OCI-LY1 (cell line): ENCODE data around the gene PDGFA.

Source experiments
- H2AFZ ChIP-seq: fragments of 200-600 bp; sonication (generic), shearing (Covaris generic); 2 replicates; pipeline ENCODE4 v1.6.0; 2014; ENCODE audit warnings: antibody characterized with exemption, mild to moderate bottlenecking, low read length
- H3F3A ChIP-seq: fragments of 200-600 bp; sonication (generic), shearing (Covaris generic); 2 replicates; pipeline ENCODE4 v1.6.0; 2014; ENCODE audit warnings: mild to moderate bottlenecking, antibody characterized with exemption, low read length, moderate library complexity; ENCODE audit not compliant: insufficient read depth
- H3K27ac ChIP-seq: fragments of 200-600 bp; sonication (generic); 2 replicates; pipeline ENCODE4 v1.5.1; 2014; ENCODE audit warnings: low read length, mixed run types, mild to moderate bottlenecking, low read depth; ENCODE audit not compliant: poor library complexity, severe bottlenecking
- H3K27me3 ChIP-seq: fragments of 200-600 bp; sonication (generic); 2 replicates; pipeline ENCODE4 v1.6.0; 2014; ENCODE audit warnings: antibody characterized with exemption, mild to moderate bottlenecking, low read length, moderate library complexity; ENCODE audit not compliant: insufficient read depth
- H3K36me3 ChIP-seq: fragments of 200-600 bp; sonication (generic); 2 replicates; pipeline ENCODE4 v1.6.1; 2014; ENCODE audit warnings: mild to moderate bottlenecking, antibody characterized with exemption, low read length, moderate library complexity, mixed read lengths; ENCODE audit not compliant: insufficient read depth
- H3K4me1 ChIP-seq: fragments of 200-600 bp; sonication (generic); 2 replicates; pipeline ENCODE4 v1.5.1; 2014; ENCODE audit warnings: mild to moderate bottlenecking, low read length, moderate library complexity; ENCODE audit not compliant: insufficient read depth, severe bottlenecking
- H3K4me2 ChIP-seq: fragments of 200-600 bp; sonication (generic), shearing (Covaris generic); 2 replicates; pipeline ENCODE4 v1.6.1; 2014; ENCODE audit warnings: low read length
- H3K4me3 ChIP-seq: fragments of 200-600 bp; sonication (generic); 2 replicates; pipeline ENCODE4 v1.5.1; 2014; ENCODE audit warnings: low read length, low read depth, mild to moderate bottlenecking, mixed read lengths; ENCODE audit not compliant: poor library complexity, severe bottlenecking
- H3K79me2 ChIP-seq: fragments of 200-600 bp; shearing (Covaris generic); 2 replicates; pipeline ENCODE4 v1.6.1; 2016; ENCODE audit warnings: mixed run types, low read length, mixed read lengths; ENCODE audit not compliant: insufficient read depth
- H3K9ac ChIP-seq: fragments of 200-600 bp; sonication (generic), shearing (Covaris generic); 2 replicates; pipeline ENCODE4 v1.6.1; 2014; ENCODE audit warnings: mild to moderate bottlenecking, low read length, mixed read lengths
- H3K9me2 ChIP-seq: fragments of 200-600 bp; sonication (generic), shearing (Covaris generic); 2 replicates; pipeline ENCODE4 v1.6.1; 2014; ENCODE audit warnings: low read depth, mild to moderate bottlenecking, low read length, mixed read lengths
- H3K9me3 ChIP-seq: fragments of 200-600 bp; shearing (Covaris generic); 2 replicates; pipeline ENCODE4 v1.6.1; 2014; ENCODE audit warnings: low read length, mixed read lengths
- H4K20me1 ChIP-seq: fragments of 200-600 bp; sonication (generic), shearing (Covaris generic); 2 replicates; pipeline ENCODE4 v1.6.0; 2016; ENCODE audit warnings: mild to moderate bottlenecking, low read length; ENCODE audit not compliant: insufficient read depth
- CTCF ChIP-seq: fragments of 200-600 bp; sonication (generic), shearing (Covaris generic); IDR thresholded peaks from 2 replicates; pipeline ENCODE4 v1.5.1; 2017; ENCODE audit warnings: mild to moderate bottlenecking, antibody characterized with exemption, low read length, moderate library complexity, mixed read lengths
- EZH2 ChIP-seq: fragments of 200-600 bp; sonication (generic), shearing (Covaris generic); IDR thresholded peaks from 2 replicates; pipeline ENCODE4 v1.8.0; 2017; ENCODE audit warnings: borderline replicate concordance, mixed run types, mild to moderate bottlenecking, antibody characterized with exemption, low read length, moderate library complexity, mixed read lengths

Gene PDGFA

DNA sequence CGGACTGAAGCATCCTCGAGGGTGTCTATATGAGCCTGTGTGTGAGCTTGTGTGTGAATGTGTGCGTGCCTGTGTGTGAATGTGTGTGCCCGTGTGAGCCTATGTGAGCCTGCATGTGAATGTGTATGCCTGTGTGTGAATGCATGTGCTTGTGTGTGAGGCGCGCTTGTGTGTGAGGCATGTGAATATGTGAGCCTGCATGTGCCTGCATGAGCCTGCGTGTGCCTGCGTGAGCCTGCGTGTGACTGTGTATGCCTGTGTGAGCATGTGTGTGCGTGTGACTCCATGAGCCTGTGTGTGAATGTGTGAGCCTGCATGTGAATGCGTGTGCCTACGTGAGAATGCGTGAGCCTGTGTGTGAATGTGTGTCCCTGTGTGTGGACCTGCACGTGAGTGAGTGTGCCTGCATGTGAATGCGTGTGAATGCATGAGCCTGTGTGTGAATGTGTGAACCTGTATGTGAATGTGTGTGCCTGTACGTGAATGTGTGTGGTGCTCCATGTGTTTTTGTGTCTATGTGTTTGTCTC is 33.4 kb downstream of the PDGFA start:
- H3K9ac ChIP-seq, result no peak overlapping the region
- TF ChIP-seq CTCF (no peak), EZH2 (no peak)
- H3K4me3 ChIP-seq, result no peak overlapping the region
- H3K9me2 ChIP-seq, result no peaks in the 10 kb centered on the region
- H3K27me3 ChIP-seq, result no peaks in the 10 kb centered on the region; the same call in 1 of the 2 replicates
- H3K9me3 ChIP-seq, result no peaks in the 10 kb centered on the region
- no peaks in the 10 kb centered on the region for H3K4me1 ChIP-seq
- H4K20me1 ChIP-seq, result no peaks in the 10 kb centered on the region
- no peak overlapping the region for H3K27ac ChIP-seq
- no peaks in the 10 kb centered on the region for H3F3A ChIP-seq
- no peaks in the 10 kb centered on the region for H3K36me3 ChIP-seq
- H3K4me2 ChIP-seq, result no peak overlapping the region
- H3K79me2 ChIP-seq, result no peaks in the 10 kb centered on the region
- no peak overlapping the region for H2AFZ ChIP-seq

DNA sequence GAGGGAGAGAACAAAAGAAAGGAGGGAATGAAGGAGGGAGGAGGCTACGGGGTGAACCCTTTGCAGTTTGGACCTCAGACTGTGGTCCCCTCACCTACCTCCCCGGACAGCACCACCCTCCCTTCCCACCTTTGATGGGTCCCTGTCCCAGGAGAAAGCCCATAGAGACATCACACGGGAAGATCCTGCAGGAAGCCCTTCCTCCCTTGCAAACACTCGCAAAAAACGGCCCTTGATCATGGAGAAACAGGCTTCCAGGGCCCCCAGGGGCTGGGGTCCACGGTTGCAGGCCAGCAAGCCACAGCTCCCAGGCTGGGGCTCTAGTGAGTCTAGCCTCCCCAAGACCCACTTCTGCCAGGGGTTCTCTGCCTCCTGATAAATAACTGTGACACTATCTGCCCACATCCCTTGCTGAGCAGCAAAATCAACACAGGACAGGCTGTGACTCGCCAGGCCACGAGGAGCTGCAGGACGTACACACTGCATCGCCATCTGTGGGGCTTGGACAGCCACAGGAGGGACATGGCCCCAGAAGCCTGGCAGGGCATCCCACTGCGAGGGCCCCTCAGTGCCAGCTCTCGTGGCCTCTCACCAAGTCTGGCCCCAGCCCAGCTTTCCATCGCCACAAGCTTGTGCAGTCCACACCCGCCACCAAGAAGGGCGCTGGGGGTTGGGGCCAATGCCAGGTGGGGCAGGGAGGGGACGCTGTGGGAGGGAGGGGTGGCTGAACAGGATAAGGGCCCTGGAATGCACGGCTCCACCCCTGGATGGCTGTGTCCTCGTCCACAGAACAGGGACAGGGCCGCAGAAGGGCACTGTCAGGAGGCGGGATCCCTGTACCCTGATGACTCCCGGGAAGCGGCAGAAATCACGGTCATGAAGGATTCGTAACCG is 34.2 kb downstream of the PDGFA start:
- H3K4me3 ChIP-seq, result no peak overlapping the region
- H3K79me2 ChIP-seq, result no peaks in the 10 kb centered on the region
- no peaks in the 10 kb centered on the region for H3K4me1 ChIP-seq
- H3K36me3 ChIP-seq, result no peaks in the 10 kb centered on the region
- H3F3A ChIP-seq, result no peaks in the 10 kb centered on the region
- no peaks in the 10 kb centered on the region for H3K9me2 ChIP-seq
- H3K9me3 ChIP-seq, result no peaks in the 10 kb centered on the region
- H2AFZ ChIP-seq, result no peak overlapping the region
- no peak overlapping the region for H3K9ac ChIP-seq
- no peak overlapping the region for H3K27ac ChIP-seq
- no peaks in the 10 kb centered on the region; the same call in 1 of the 2 replicates for H3K27me3 ChIP-seq
- H4K20me1 ChIP-seq, result no peaks in the 10 kb centered on the region
- TF ChIP-seq CTCF (no peak), EZH2 (no peak)
- H3K4me2 ChIP-seq, result no peak overlapping the region

DNA sequence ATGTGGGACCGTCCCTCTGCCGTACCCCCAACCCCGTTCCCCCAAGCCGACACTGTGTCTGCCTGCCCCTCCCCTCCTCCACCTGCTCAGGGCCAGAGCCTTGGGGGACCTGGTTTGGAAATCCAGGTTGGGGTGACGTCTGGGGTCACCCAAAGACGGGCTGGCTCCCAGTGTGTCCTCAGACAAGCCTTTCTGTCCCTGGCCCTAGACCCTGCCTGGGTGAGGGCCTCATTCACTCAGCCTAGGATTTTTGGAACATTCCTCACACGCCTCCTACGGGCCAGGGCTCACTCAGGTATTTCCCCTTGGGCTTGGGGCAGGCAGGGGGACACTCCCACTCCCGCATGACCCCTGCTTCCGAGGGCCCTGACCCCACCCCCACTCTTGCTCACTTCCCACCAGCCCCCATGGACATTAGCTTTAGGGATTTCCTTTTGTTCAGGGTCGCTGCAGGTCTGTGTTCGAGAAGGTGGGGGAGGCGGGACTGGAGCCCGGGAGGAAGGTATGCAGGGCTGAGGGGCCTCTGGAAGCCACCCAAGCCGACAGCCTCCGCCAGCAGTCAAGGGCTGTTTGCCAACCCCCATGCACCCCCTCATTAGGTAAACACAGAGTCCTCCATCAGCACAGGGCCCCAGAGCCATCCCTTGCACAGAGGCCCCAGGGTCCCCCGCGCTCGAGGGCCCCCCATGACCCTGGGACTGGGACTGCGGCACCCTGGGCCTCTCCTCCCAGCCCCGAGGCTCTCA is 35.1 kb downstream of the PDGFA start:
- H3K9me3 ChIP-seq, result no peaks in the 10 kb centered on the region
- H3K36me3 ChIP-seq, result no peaks in the 10 kb centered on the region
- H3K9ac ChIP-seq, result no peak overlapping the region
- H3K4me2 ChIP-seq, result no peak overlapping the region
- H3F3A ChIP-seq, result no peaks in the 10 kb centered on the region
- H3K4me3 ChIP-seq, result no peak overlapping the region
- no peaks in the 10 kb centered on the region for H3K79me2 ChIP-seq
- TF ChIP-seq CTCF (no peak), EZH2 (no peak)
- no peaks in the 10 kb centered on the region; the same call in 1 of the 2 replicates for H3K27me3 ChIP-seq
- H3K27ac ChIP-seq, result no peak overlapping the region
- no peaks in the 10 kb centered on the region for H3K9me2 ChIP-seq
- H2AFZ ChIP-seq, result no peak overlapping the region
- no peaks in the 10 kb centered on the region for H3K4me1 ChIP-seq
- no peaks in the 10 kb centered on the region for H4K20me1 ChIP-seq
